Amygdala (tissue), 56 donors: ENCODE data around the gene DPPA2.
"Not testable (repeated sequence)": the region's sequence is repeated elsewhere in the genome, so short reads cannot be mapped to it uniquely, and the experiment has no call there.

Source experiments
- DNase-seq, 56 donors: peaks; one replicate each; lab custom pipeline; 2025; lab: John Stamatoyannopoulos, UW

The DPPA2 gene, protein sequence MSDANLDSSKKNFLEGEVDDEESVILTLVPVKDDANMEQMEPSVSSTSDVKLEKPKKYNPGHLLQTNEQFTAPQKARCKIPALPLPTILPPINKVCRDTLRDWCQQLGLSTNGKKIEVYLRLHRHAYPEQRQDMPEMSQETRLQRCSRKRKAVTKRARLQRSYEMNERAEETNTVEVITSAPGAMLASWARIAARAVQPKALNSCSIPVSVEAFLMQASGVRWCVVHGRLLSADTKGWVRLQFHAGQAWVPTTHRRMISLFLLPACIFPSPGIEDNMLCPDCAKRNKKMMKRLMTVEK

DNA sequence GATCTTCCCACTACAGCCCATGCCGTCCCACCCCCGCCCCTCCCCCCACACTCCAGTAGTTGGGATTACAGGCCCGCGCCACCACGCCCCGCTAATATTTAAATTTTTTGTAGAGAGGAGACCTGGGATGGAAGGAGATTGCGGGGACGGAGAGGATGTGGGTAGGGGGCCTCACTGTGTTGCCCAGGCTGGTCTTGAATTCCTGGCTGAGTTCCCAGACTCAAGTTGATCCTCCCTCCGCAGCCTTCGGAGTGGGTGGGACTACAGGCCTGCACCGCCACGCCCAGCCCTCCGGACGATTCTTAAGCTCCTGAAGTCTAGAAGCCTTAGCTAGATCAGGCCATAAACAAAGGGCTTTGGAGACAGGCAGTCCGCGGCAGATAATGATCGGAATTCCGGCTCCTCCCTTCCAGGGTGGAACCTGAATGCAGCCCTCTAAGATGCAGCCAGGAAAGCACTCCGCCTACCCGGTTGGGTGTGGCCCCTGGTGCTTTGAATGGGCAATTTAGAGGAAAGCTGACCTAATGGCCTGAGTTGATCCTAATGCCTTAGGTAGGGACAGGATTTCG, at the start of gene DPPA2:
DPPA2 (minus strand) TSS at position 356 of the 569 bp plus-strand sequence. CDS start 1,975 bp downstream, outside the sequence.
- no peak for DNase-seq

DNA sequence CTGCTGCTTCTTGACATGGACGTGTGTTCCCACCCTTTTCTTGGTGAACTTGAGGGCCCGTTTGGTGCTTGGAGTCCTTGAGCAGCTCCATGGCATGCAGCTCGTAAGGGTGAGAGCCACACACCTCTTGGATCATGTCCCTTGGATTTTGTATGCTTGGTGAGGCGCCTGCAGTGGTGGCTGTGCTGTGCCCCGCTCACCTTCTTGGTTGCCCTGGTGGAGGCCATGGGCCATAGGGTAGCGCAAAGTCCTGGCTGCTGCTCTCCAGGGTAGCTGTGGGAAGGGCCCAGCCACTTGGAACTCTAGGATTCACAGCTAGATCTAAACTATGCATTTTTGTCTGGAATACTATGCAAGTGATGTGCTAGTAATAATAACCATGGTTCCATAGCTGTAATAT, 47.8 kb upstream of the DPPA2 start:
- DNase-seq: no peak

DNA sequence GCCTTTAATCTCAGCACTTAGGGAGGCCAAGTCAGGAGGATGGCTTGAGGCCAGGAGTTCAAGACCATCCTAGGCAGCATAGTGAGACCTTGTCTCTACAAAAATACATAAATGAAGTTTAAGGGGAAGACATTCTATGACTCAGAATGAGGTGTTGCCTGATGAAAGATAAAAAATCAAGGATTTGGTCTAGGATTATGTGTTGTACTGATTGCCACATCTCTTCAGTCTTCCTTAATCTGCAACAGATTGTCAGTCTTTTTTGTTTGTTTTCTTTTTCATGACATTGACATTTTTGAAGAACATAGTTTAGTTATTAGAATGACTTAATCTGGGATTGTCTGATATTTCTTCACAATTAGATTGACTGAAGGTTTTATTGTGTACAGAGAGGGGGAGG, 47.3 kb upstream of the DPPA2 start:
- DNase-seq: no peak

DNA sequence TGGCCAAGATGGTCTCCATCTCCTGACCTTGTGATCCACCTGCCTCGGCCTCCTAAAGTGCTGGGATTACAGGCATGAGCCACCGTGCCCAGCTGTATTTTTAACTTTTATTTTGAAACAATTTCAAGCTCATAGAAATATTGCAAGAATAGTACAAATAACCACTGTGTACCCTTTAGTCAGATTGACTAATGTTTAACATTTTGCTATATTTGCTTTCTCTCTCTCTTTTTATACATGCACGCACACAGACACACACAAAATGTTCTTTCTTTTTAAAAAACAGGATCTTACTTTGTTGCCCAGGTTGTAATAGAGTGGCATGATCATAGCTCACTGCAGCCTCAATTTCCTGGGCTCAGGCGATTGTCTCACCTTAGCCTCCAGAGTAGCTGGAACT, 46.5 kb upstream of the DPPA2 start:
- DNase-seq: no peak

DNA sequence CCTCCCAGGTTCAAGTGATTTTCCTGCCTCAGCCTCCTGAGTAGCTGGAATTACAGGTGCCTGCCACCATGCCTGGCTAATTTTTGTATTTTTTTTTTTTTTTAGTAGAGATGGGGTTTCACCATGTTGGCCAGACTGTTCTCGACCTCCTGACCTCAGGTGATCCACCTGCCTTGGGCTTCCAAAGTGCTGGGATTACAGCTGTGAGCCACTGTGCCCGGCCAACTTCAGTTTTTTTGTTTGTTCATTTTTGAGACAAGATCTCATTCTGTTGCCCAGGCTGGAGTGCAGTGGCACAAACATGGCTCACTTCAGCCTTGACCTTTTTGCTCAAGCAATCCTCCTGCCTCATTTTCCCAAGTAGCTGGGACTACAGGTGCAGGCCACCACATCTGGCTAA, 42.5 kb upstream of the DPPA2 start:
- not testable (repeated sequence) for DNase-seq

DNA sequence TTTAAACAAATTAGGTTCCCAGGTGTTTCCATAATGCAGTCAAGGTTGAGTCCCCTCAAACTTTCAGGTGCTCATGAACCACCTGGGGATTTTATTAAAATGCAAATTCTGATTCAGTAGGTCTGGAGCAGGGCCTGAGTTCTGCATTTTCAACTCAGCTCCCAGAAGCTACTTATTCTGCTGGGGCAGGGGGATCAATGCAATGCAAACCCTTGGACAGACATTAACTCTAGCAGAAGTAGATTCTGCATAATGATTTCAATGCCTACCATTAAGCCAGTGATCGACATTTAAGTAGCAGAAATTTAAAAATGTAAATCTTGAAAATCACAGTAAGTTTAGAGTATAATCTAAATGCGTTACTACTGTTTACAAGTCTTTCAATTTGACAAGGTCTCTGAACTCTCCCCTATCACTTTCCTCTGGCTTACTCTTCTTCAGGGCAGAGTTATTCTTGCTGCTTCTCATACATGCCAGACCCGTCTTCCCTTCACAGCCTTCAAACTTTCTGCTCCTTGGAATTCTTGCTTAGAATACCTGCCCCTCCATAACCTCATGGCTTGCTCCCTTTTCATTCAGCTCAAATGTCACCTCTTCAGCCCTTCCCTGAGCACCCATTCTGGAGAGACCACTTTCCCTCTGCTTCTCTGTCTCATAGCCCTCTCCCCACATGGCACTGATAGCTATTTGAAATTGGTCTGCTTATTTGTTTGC, 40.3 kb upstream of the DPPA2 start:
- DNase-seq: no peak

DNA sequence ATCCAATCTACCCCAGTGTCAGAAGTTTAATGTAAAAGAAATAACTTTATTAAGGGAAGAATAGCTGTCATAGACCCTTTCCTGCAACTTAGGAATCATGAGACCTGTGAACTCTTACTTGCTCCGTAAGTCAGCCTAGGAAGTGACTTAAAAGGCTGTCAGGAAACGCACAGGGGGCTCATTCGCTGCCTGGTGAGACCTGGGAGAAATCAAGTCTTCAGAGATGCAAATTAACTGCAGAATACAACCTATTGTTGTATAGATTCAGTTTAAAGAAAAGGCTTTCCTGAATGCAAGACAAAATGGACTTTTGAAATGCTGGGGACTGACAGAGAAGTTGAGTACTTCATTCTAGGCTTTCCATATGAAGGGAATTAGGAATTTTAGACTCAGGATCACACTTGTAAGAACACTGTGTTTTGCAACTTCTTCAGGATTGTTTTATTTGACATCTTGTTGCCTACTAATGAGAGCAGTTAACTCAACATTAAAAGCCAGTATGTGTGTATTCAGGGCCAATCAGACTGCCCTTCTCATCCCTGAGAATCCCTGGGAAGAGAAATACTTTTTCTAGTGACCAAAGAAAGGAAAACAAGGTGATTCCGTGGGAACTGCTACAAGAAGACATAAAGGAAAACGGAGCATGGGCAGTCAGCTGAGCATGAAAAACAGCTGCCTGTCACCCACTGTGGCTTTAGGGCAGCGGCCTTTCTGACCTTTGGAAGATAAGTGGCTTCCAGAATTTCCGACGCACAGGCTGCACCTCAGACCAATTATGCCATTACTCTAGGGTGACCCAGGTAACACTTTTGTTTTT, 39.5 kb upstream of the DPPA2 start:
- DNase-seq: no peak

DNA sequence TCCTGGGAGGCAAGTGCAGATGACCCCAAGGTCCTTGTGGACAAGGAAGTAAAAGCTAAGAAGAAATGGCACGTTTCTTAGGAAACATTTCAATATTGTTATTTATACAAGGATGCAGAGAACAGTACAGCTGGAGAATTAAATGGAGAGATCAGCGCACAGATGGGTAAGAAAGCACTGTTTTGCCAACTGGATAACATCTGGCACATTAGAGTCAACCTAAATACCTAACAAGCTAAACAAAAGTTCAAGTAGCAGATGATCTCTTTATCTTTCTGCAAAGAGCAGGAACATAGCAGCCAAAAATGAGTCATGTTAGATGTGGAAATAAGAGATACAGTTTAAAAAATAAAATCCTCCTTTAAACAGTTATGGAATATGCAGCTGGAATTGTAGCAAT, 36.7 kb upstream of the DPPA2 start:
- DNase-seq: no peak

DNA sequence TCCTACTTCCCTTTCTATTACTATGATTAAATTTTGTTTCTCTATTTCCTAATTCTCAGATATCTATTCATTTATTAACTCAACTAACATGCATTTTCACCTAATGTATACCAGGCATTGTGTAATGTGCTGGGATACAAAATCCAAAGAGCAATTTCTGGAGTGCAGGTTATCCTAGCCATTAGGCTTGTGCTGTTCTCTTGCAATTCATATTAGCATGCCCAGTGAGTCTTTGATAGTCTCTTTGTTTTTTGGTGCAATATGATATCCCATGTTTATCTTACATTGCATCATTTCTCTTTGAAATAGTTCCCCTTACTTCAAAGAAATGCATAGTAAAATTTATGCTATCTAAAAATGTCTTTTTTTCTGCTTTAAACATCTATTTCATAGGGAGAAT, 34.9 kb upstream of the DPPA2 start:
- DNase-seq: no peak

DNA sequence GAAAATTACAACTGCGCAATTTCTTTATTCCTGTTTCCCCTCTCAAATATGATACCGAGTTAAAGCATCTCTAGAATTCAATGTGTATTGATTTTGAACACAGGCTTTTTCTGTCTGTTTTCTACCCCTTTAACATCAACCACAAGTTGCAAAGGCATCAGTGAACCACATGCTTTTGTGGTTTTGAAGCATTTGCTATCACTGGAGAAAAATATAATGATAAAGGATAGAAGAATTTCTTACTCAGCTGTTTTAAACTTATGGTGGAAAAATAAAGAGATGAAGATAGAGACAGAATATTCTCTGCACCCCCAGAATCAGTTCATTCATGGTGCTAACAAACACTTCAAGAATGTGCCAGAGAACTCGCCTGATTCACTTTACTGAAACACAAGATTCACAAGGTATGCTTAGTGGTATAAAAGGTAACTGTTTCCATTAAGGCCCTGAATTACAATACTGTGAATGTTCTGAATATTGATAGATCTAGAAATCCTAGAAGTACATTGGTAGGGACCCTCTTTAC, 30.5 kb upstream of the DPPA2 start:
- no peak for DNase-seq

DNA sequence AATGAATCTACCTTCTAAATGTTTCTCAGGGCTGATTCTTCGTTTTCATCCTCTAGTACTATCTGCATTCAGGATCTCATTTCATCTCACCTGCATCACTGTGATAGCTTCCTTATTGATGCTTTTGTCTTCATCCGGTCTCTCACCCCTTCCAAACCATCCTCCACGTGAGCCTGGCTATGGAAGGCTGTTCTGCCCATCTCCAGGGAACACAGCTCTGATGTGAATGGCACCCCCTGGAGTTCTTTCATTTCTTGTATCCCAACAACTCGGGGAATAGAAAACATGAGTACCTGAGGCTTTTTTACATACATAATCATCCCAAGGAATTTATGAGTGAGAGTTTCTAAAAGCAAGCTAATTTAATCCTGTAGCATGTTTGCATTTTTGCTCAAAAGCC, 29.8 kb upstream of the DPPA2 start:
- DNase-seq: no peak

DNA sequence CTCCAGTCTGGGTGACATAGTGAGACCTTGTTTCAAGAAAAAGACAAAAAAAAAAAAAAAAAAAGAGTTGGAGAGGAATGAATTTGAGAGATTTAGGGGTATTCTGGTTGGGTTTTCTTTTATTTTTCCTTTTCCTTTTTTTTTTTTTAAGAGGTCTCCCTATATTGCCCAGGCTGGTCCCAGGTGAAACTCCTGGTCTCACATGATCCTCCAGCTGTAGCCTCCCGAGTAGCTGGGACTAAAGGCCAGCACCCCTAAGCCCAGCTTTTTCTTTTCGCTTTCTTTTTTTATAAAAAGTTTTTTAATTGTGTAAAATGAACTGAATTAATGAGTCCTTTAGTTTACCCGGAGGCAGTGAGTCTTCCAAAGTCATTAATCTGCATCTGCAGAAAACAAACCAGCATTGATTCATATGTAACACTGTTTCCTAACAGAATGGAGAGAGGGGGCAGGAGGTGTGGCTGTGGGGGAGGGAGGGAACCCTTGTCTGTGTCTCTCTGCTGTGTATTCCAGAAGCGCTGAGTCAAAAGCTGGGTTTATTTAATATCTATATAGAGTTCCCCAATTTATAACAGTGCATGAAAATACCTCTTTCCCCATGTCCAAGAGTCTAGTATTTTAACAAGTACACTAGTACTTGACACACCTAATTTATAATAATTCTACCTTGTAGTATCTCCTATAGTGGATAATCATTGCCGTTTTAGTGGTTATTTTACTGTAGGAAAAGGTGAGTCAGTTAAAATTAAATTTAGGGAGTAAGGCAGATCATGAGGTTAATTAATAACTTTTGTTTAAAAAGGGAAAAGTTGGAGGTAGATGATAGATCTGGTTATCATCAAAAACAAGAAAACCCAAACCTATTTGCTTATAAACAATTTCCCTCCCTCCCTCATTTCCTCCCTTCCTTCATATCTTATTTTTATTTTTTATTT, 23.7 kb upstream of the DPPA2 start:
- no peak for DNase-seq

DNA sequence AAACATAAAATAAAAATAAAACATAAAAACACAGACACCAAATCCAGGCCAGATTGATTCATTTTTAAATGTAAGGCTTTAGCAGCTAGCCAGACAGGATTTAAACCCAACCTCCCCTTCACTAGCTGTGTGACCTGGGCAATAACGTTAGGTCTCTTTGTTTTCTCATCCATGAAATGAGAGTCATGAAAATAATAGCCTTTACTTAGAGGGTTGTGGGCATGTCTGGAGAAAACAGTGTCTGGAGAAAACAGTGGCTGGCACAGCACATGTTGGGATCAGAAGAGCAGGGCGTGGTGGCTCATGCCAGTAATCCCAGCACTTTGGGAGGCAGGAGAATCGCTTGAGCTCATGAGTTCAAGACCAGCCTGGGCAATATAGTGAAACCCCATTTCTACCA, 22.9 kb upstream of the DPPA2 start:
- no peak for DNase-seq

DNA sequence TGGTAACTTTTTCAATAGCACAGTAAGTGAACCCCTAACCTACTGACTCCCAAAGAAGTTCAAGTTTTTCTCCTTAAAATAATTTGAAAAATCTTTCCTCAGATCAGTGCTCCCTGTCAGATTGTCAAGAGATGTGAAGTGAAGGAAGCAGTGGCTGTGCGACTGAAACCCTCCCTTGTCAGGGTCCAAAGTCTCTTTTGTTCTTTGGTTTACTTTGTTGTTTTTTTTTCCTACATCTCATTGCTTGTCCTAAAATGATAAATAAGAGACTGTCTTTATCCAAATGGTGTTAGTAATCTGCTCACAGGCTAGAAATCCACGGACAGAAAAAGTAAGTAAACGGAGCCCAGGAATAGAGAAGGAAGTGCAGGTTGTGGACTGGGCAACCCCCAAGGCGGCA, 22.0 kb upstream of the DPPA2 start:
- DNase-seq: no peak

DNA sequence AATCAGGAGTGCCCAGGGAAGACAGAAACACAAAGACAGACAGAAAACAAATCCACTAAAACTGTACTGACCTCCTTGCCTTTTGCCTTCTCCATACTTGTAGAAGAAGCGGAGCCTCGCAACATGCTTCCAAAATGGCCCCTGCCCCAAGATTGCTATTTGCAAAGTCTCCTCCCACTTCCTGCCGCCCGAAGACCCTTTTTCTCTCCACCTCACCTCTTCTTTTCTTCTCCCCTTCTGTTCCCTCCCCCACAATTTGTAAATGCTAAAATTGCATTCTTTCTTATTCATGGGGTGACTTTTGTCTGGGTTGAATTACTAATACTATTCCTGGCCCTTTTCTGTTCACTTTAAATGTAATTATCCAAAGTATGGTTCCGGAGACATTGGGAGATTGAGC, 21.1 kb upstream of the DPPA2 start, which contains the start of gene DPPA4:
DPPA4 (minus strand) TSS at position 154 of the 400 bp plus-strand sequence; CDS start at position 125, 29 bp downstream.
- no peak for DNase-seq

DNA sequence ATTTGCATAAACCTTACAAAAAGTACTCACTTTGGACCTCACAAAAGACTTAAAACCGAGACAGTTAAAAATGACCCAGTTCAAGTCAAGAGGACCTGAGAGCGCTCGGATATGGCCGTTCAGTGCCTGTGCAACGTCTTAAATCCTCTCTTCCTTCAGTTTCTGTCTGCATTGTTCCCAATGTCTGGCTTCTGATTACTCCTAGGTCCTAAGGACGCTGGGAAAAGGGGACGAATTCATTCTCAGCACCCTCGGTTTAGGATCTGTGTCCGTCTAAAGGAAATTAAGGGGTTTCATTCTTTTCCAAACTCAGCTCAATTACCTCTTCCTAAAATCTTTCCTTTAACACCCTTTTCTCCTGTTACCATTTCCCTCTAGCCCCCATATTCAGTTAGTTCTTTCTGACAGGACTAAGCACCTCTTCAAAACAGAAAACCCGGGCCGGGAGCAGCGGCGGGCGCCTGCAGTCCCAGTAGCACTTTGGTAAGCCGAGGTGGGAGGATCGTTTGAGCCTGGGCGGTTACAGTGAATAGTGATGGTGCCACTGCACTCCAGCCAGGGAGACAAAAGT, 20.1 kb upstream of the DPPA2 start:
- no peak for DNase-seq

DNA sequence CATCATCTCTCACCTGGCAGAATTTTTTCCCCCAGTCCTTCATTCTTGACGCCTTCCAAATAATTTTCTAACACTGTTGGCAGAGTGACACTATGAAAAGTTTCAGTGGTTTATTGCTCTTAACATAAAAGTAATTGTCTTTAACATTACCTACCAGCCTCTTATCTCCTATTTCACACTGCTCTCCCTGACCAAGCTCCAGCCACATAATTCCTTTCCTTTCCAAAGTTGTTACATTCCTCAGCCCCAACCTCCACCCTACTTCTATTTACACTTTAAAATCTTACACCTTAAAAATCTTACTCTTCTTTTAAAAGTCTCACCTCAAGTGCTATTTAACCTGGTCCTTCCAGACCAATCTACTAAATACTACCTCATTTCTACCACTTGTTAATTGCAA, 18.3 kb upstream of the DPPA2 start:
- no peak for DNase-seq

DNA sequence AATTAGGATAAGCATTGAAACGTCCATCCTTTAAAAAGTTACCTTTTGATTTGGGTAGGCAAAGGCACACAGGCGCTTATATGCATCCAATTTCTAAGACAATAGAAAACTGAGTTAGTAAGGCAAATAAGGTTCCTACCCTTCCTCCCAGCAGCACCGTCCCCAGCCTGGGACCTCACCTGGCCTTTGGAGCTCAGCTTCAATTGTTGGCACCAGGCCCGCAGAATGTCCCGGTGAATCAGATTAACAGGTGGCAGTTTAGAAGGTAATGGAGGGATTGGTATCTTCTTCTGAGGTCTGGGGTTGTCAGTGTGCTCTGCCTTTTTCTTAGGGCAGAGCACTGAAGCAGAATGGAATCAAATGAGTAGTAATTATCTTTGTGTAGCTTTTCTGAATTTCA, 15.4 kb upstream of the DPPA2 start:
- DNase-seq: no peak

DNA sequence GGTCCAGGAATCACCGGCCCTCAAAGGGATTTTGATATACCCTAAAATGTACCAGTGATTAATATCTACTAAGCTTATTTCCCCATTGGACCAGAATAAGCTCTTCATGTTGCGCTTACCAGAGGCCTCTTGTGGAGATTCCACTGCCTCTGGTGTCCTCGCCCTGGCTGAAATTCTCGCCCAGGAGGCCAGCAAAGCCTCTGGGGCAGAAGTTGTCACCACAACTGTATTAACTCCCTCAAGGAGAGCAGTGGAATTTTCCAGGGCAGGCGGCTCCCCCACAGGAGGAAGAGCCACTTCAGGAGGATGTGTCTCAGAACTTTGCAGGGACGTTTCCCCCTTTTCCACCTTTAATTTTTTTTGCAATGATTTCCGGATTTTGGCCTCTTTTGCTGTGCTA, 14.1 kb upstream of the DPPA2 start:
- no peak for DNase-seq
